ENCODE results near the gene KCNK15. TPM values are rescaled to one million over a fixed set of nuclear protein-coding genes. Genes with fewer than 3 reads are reported as not detected.

The KCNK15 gene
- total and polyA plus RNA-seq, 2 donors (not counting 1 experiment from before 2014, with no cell fraction given): 0.17 TPM; not detected in 1

- H3K79me2 ChIP-seq (ENCODE audit: control insufficient read depth, insufficient read depth, low read length): no peaks in the 10 kb centered on the region
- ChIA-PET CTCF (no interaction called here), POLR2A (no interaction called here)
- H3K4me1 ChIP-seq (ENCODE audit: control insufficient read depth in 2 of 2, insufficient read depth in 2 of 2, low read length in 2 of 2): no peaks in the 10 kb centered on the region
- H4K20me1 ChIP-seq (ENCODE audit: control insufficient read depth, insufficient read depth, low read length, poor library complexity, severe bottlenecking): no peaks in the 10 kb centered on the region
- ATAC-seq (ENCODE audit: low read depth): no peak
- no peak overlapping the region for H3K4me3 ChIP-seq (ENCODE audit: control extremely low read depth in 1 of 5, extremely low read depth in 1 of 5, insufficient read depth in 1 of 5, low read depth in 2 of 5, low read length in 4 of 5)
- no peak overlapping the region for H2AFZ ChIP-seq (ENCODE audit: insufficient read depth, low read depth, low read length, poor library complexity, severe bottlenecking)
- no peak for DNase-seq
- no peak overlapping the region for H3K27ac ChIP-seq (ENCODE audit: low read length in 2 of 2)
- no peak for TF ChIP-seq CTCF (IDR thresholded peaks at IDR 0.05)
- H3K9me3 ChIP-seq (ENCODE audit: control extremely low read depth in 1 of 3, control insufficient read depth in 2 of 3, insufficient read depth in 1 of 3, low read length in 2 of 3): no peaks in the 10 kb centered on the region
- H3K9ac ChIP-seq (ENCODE audit: low read length): no peak overlapping the region
- H3K27me3 ChIP-seq (replicated peaks in 1 of 4; ENCODE audit: control extremely low read depth in 1 of 4, control insufficient read depth in 3 of 4, insufficient read depth in 4 of 4, low read length in 3 of 4): no peaks in the 10 kb centered on the region
- Mint-ChIP-seq H3K9me3 (ENCODE audit: insufficient read depth) (no peaks in the 10 kb centered on the region), H3K27ac (no peak overlapping the region), H3K4me3 (no peak overlapping the region), H3K4me1 (no peaks in the 10 kb centered on the region), H3K27me3 (peaks cover 3% of the 10 kb centered on the region)
- intact Hi-C loops (cut with micrococcal nuclease): no loop called here
- H3K4me2 ChIP-seq (replicated peaks; ENCODE audit: low read depth, low read length, poor library complexity, severe bottlenecking): no peak overlapping the region
- WGBS (ENCODE audit: insufficient coverage): 81% methylated on average over 3 of the region's 5 CpGs
- H3K36me3 ChIP-seq (replicated peaks in 1 of 2; ENCODE audit: control extremely low read depth in 1 of 2, control insufficient read depth in 1 of 2, extremely low read depth in 1 of 2, insufficient read depth in 2 of 2, low read length in 1 of 2): no peaks in the 10 kb centered on the region
Observed at GRCh38 chr20:44725837-44726236, 19.8 kb upstream of the KCNK15 start.

GRCh38 chr20:44727039-44727438 lies 18.6 kb upstream of the KCNK15 start:
- 89% methylated on average over 11 of the region's 11 CpGs for WGBS (ENCODE audit: insufficient coverage)
- Mint-ChIP-seq H3K27me3 (peaks cover 3% of the 10 kb centered on the region), H3K4me1 (no peaks in the 10 kb centered on the region), H3K4me3 (no peak overlapping the region), H3K27ac (no peak overlapping the region), H3K9me3 (ENCODE audit: insufficient read depth) (no peaks in the 10 kb centered on the region)
- Histone ChIP-seq H3K27ac (ENCODE audit: low read length in 2 of 2) (no peak overlapping the region), H2AFZ (ENCODE audit: insufficient read depth, low read depth, low read length, poor library complexity, severe bottlenecking) (no peak overlapping the region), H3K27me3 (replicated peaks in 1 of 4; ENCODE audit: control extremely low read depth in 1 of 4, control insufficient read depth in 3 of 4, insufficient read depth in 4 of 4, low read length in 3 of 4) (no peaks in the 10 kb centered on the region), H3K79me2 (ENCODE audit: control insufficient read depth, insufficient read depth, low read length) (no peaks in the 10 kb centered on the region), H3K4me1 (ENCODE audit: control insufficient read depth in 2 of 2, insufficient read depth in 2 of 2, low read length in 2 of 2) (no peaks in the 10 kb centered on the region), H3K4me3 (ENCODE audit: control extremely low read depth in 1 of 5, extremely low read depth in 1 of 5, insufficient read depth in 1 of 5, low read depth in 2 of 5, low read length in 4 of 5) (no peak overlapping the region), H3K36me3 (replicated peaks in 1 of 2; ENCODE audit: control extremely low read depth in 1 of 2, control insufficient read depth in 1 of 2, extremely low read depth in 1 of 2, insufficient read depth in 2 of 2, low read length in 1 of 2) (no peaks in the 10 kb centered on the region), H3K9ac (ENCODE audit: low read length) (no peak overlapping the region), H3K9me3 (ENCODE audit: control extremely low read depth in 1 of 3, control insufficient read depth in 2 of 3, insufficient read depth in 1 of 3, low read length in 2 of 3) (no peaks in the 10 kb centered on the region), H3K4me2 (replicated peaks; ENCODE audit: low read depth, low read length, poor library complexity, severe bottlenecking) (no peak overlapping the region), H4K20me1 (ENCODE audit: control insufficient read depth, insufficient read depth, low read length, poor library complexity, severe bottlenecking) (no peaks in the 10 kb centered on the region)
- CTCF ChIA-PET: no interaction called here
- intact Hi-C loops (cut with micrococcal nuclease): no loop called here
- POLR2A ChIA-PET: no interaction called here
- DNase-seq (no peak), ATAC-seq (ENCODE audit: low read depth) (no peak)
- TF ChIP-seq EZH2 (IDR thresholded peaks at IDR 0.05; ENCODE audit: borderline replicate concordance, insufficient read depth, low read depth, low read length, poor library complexity, severe bottlenecking) (no peak), CTCF (IDR thresholded peaks at IDR 0.05) (no peak)
